ENCODE measurements around the gene EVA1C. TPM values are rescaled to one million over a fixed set of nuclear protein-coding genes. Genes with fewer than 3 reads are reported as not detected.

Gene EVA1C
- total and polyA plus RNA-seq, 7 donors = 5.5 to 10.7 (median 6.1) TPM

DNA sequence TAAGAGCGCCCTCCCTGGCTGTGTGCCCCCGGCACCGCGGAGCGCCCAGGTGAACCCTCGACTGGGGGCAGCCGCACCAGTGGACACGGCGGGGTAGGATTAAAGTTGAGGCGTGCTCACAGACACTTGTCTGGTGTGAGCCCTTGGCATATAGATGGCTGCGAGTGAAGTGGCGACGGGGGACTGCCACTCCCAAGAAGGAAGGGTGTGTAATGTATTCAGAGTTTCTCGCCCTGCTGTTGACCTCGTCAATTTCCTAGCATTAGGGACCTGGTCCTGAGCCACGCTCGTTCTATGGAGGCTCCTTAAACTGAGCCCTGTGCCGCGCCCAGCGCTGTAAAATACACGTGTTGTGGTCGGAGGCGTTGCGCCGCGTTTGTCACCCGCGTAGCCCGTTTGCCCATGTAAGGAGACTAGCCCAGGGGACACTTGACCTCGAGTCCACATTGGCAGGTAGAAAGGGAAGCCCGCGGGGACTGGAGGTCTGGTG is 554 bp downstream of the EVA1C start:
- Histone ChIP-seq H3K4me3 (peak overlapping the region; percentile 86), H3K4me1 (peaks cover 7% of the 10 kb centered on the region), H3K27me3 (ENCODE audit: insufficient read depth in 3 of 3, low read length in 2 of 3) (no peaks in the 10 kb centered on the region), H3K9me3 (no peaks in the 10 kb centered on the region), H3K27ac (peak overlapping the region; percentile 82), H3K36me3 (ENCODE audit: insufficient read depth in 1 of 2, low read depth in 1 of 2) (peaks cover 0 to 5% of the 10 kb centered on the region in 2 donors)
- peak; percentile 39 to 68 for DNase-seq
- intact Hi-C loops (cut with DNase I) = loop anchor here in 1 of 2 donors (5.0 kb wide), 1 partner anchor 44 kb away; no protein-coding TSS in a partner anchor
- ATAC-seq = peak in 2 of 4 donors; percentile 1 to 2
- 16 to 26% (median 25%) methylated on average over 32 of the region's 32 CpGs for WGBS, 3 donors
- TF ChIP-seq, protein P1, sequence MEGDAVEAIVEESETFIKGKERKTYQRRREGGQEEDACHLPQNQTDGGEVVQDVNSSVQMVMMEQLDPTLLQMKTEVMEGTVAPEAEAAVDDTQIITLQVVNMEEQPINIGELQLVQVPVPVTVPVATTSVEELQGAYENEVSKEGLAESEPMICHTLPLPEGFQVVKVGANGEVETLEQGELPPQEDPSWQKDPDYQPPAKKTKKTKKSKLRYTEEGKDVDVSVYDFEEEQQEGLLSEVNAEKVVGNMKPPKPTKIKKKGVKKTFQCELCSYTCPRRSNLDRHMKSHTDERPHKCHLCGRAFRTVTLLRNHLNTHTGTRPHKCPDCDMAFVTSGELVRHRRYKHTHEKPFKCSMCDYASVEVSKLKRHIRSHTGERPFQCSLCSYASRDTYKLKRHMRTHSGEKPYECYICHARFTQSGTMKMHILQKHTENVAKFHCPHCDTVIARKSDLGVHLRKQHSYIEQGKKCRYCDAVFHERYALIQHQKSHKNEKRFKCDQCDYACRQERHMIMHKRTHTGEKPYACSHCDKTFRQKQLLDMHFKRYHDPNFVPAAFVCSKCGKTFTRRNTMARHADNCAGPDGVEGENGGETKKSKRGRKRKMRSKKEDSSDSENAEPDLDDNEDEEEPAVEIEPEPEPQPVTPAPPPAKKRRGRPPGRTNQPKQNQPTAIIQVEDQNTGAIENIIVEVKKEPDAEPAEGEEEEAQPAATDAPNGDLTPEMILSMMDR (IDR thresholded peaks at IDR 0.05) = no peak

DNA sequence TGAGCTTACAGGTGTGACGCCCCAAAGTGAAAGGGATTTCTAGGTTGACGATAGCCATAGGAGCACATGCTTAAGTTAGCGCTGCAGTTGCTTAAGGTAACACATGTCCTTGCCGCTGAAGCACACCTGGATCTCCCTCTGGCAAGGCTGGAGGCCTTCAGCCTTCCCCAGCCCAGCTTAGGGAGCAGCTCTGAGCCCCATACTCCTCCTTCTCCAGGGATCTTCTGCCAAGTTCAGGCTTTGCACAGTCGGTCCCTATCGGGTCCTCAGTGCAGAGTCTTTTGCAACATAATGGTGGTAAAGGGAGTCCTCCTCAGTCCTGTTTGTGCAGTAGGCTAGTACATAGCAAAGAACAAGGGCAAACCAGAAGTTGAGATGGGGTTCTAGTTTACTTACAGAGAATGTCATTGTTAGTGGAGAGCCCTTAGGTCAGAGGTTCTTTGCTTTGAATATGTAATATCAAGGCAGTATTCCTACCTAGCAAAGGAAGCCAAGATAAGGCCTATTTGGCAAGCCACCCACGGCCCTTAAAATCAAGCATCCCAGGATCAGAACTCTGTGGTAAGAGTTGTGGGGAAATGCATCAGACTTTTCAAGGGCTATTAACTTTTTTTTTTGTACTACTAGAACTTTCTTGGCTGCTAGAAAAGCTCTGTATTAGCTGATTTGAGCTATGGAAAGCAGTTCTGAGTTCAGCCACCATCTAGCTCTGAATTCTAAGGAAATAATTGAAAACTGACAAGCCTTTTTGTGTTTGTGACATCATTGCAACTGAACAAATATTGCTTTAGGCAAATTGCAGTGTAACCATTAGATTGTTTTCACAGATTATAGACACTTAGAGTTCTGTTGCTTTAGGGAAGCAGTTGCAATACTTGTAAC is 1.4 kb downstream of the EVA1C start:
- Histone ChIP-seq H3K4me1 (peaks cover 7% of the 10 kb centered on the region), H3K27ac (peak overlapping the region; percentile 82), H3K36me3 (ENCODE audit: insufficient read depth in 1 of 2, low read depth in 1 of 2) (peaks cover 0 to 5% of the 10 kb centered on the region in 2 donors), H3K4me3 (peak overlapping the region; percentile 86), H3K9me3 (no peaks in the 10 kb centered on the region), H3K27me3 (ENCODE audit: insufficient read depth in 3 of 3, low read length in 2 of 3) (no peaks in the 10 kb centered on the region)
- no peak for ATAC-seq
- WGBS, 3 donors = 52 to 57% (median 53%) methylated on average over 7 of the region's 7 CpGs
- intact Hi-C loops (cut with DNase I) = loop anchor here in 1 of 2 donors (5.0 kb wide), 1 partner anchor 43 kb away; no protein-coding TSS in a partner anchor
- TF ChIP-seq, protein P1 (IDR thresholded peaks at IDR 0.05) = no peak
- DNase-seq = peak in 1 of 2 donors; percentile 46

DNA sequence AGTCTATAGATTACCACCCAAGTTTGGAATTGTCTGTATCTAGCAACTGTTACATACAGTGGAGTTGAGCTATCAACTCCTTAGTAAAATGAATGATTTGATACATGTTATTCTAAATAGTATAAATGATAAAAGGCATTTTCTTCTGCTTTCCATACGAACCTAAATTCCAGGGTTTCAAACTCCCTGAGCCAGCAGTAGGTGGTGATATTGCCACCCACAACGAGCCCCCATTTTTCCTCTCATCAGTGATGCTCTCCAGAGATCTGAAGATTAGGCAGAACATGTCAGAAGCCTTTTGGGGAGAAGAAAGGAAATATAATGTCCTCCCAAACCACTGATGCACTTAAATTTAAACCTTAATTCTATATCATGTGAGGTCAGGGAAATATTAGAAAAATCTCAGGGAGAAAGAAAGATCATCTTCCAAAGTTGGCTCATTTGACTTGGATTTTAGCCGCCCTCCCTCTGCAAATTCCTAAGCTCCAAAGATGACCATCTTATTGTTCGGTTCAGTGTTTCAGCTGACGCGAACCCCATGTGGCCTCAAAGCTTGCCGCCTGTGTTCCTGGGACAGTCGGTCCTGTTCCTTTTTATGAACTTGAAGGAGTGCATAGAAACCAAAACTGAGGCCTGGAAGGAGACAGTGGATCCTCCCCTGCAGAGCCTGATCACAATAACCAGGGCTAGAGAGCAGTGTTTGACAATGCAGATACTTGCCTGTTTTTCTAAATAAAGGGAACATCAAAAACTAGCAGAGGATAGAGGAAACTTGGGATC is 2.3 kb downstream of the EVA1C start:
- intact Hi-C loops (cut with DNase I) = loop anchor here in 1 of 2 donors (5.0 kb wide), 1 partner anchor 43 kb away; no protein-coding TSS in a partner anchor
- Histone ChIP-seq H3K36me3 (ENCODE audit: insufficient read depth in 1 of 2, low read depth in 1 of 2) (peaks cover 0 to 5% of the 10 kb centered on the region in 2 donors), H3K9me3 (no peaks in the 10 kb centered on the region), H3K27me3 (ENCODE audit: insufficient read depth in 3 of 3, low read length in 2 of 3) (no peaks in the 10 kb centered on the region), H3K4me1 (peaks cover 7% of the 10 kb centered on the region), H3K27ac (no peak overlapping the region), H3K4me3 (peak overlapping the region; percentile 86)
- TF ChIP-seq, protein P1 (IDR thresholded peaks at IDR 0.05) = no peak
- ATAC-seq (no peak), DNase-seq (no peak)
- WGBS, 3 donors = 54 to 62% (median 61%) methylated on average over 8 of the region's 8 CpGs

DNA sequence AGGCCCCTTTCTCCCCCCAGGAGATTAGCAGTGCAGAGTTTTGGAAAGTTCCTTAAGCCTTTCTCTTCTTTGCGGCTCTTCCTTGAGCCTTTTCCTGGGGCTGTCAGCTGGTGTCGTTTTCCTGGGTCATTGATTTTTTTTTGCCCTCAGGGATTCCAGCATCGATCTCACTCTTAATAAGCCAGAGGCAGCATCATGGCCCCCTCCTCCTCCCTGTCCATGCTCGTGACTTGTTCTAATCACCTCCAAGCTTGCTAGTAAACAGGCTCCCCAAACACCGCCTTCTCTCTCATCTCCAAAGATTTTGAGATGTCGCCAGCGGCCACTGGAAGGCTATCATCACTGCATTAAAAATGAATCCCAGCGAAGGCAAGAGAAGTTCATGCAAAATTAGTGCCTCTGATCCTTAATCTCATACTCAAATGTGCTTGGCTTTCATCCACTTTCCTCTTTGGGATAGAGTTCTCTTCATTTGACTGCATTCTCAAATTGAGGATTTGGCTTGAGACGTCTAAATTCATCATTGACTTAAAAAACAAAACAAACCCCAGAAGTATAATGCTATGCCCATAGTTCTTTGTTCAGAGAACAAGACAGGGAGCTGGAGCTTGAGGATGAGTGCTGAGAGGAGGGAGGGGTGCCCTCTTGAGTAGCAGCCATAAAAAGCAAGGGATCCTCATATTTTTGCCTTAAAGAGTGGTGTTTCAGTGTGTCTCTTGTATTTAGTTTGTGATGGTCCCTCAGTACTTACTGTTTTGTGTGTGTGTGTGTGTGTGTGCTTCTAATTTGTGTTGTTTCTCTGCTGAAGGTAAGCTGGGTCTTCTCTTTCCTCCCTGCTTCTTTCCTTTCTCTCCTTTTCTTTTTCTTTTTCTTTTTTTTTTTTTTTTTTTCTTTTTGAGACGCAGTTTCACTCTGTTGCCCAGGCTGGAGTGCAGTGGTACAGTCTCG is 3.2 kb downstream of the EVA1C start:
- intact Hi-C loops (cut with DNase I) = no loop called here
- TF ChIP-seq, protein P1 (IDR thresholded peaks at IDR 0.05) = no peak
- 70 to 72% (median 72%) methylated on average over 11 of the region's 11 CpGs for WGBS, 3 donors
- peaks cover 0 to 5% of the 10 kb centered on the region in 2 donors for H3K36me3 ChIP-seq (ENCODE audit: insufficient read depth in 1 of 2, low read depth in 1 of 2)
- H3K9me3 ChIP-seq = no peaks in the 10 kb centered on the region
- H3K4me1 ChIP-seq = peaks cover 7% of the 10 kb centered on the region
- peak overlapping the region; percentile 86 for H3K4me3 ChIP-seq
- no peak overlapping the region for H3K27ac ChIP-seq
- ATAC-seq (no peak), DNase-seq (no peak)
- no peaks in the 10 kb centered on the region for H3K27me3 ChIP-seq (ENCODE audit: insufficient read depth in 3 of 3, low read length in 2 of 3)

Measured in psoas muscle (tissue), 8 donors.